Islet of Langerhans (tissue), 1 donor: ENCODE results near the gene PIGN.
"Not testable (repeated sequence)": the region's sequence is repeated elsewhere in the genome, so short reads cannot be mapped to it uniquely, and the experiment has no call there.

Experiments
- FAIRE-seq: peaks from one replicate; lab custom pipeline; 2011; peaks lifted over from hg19 to GRCh38; lab: Jason Lieb, UNC

The PIGN gene

GRCh38 chr18:62054929-62055498 lies 131.8 kb downstream of the PIGN start:
- no peak for FAIRE-seq

- no peak for FAIRE-seq
Observed at GRCh38 chr18:62048279-62048678, 138.6 kb downstream of the PIGN start.

GRCh38 chr18:62045316-62045715 lies 141.5 kb downstream of the PIGN start:
- no peak for FAIRE-seq

- no peak for FAIRE-seq
Observed at GRCh38 chr18:62044490-62045000, 142.3 kb downstream of the PIGN start.

- no peak for FAIRE-seq
Observed at GRCh38 chr18:62037989-62038778, 148.7 kb downstream of the PIGN start.

GRCh38 chr18:62037012-62037742 lies 149.7 kb downstream of the PIGN start:
- FAIRE-seq = no peak

GRCh38 chr18:62034286-62034685 lies 152.6 kb downstream of the PIGN start:
- FAIRE-seq = not testable (repeated sequence)

GRCh38 chr18:62033756-62034155 lies 153.1 kb downstream of the PIGN start:
- FAIRE-seq = no peak

GRCh38 chr18:62033207-62033606 lies 153.6 kb downstream of the PIGN start:
- no peak for FAIRE-seq

- no peak for FAIRE-seq
Observed at GRCh38 chr18:62030091-62030985, 156.5 kb downstream of the PIGN start.

GRCh38 chr18:62028715-62029114 lies 158.1 kb downstream of the PIGN start:
- no peak for FAIRE-seq

GRCh38 chr18:62027914-62028520 lies 158.8 kb downstream of the PIGN start:
- FAIRE-seq = no peak

GRCh38 chr18:62026586-62026985 lies 160.3 kb downstream of the PIGN start:
- no peak for FAIRE-seq

GRCh38 chr18:62024983-62025382 lies 161.9 kb downstream of the PIGN start:
- no peak for FAIRE-seq

GRCh38 chr18:62023536-62023935 lies 163.3 kb downstream of the PIGN start:
- FAIRE-seq = no peak

- no peak for FAIRE-seq
Observed at GRCh38 chr18:62018759-62019041, 168.2 kb downstream of the PIGN start.

GRCh38 chr18:62018034-62018758 lies 168.7 kb downstream of the PIGN start:
- FAIRE-seq = no peak

GRCh38 chr18:62017618-62018017 lies 169.2 kb downstream of the PIGN start:
- FAIRE-seq = no peak

GRCh38 chr18:62011416-62011815 lies 175.4 kb downstream of the PIGN start:
- FAIRE-seq = no peak

- FAIRE-seq = no peak
Observed at GRCh38 chr18:62009521-62009920, 177.3 kb downstream of the PIGN start.

- no peak for FAIRE-seq
Observed at GRCh38 chr18:62001396-62001795, 185.5 kb downstream of the PIGN start.
